WERI-Rb-1 (cell line): ENCODE data around the gene MICALL2.

ENCODE experiments used
- DNase-seq: peaks from one replicate; pipeline ENCODE4 v3.0.0-alpha.2; 2020
- H3K27ac ChIP-seq: fragments of 250-450 bp; sonication (Bioruptor Pico); 2 replicates; pipeline ENCODE4 v1.5.1; 2020; ENCODE audit warnings: mild to moderate bottlenecking, moderate library complexity
- H3K27me3 ChIP-seq: fragments of 250-450 bp; sonication (Bioruptor Pico); 2 replicates; pipeline ENCODE4 v1.5.1; 2021; ENCODE audit warnings: mild to moderate bottlenecking, low read depth, moderate library complexity; ENCODE audit not compliant: insufficient read depth, severe bottlenecking
- H3K36me3 ChIP-seq: fragments of 250-450 bp; sonication (Bioruptor Pico); 2 replicates; pipeline ENCODE4 v1.5.1; 2020; ENCODE audit warnings: mild to moderate bottlenecking, moderate library complexity
- H3K4me3 ChIP-seq: 2 replicates; pipeline ENCODE4 v1.5.1; 2011; ENCODE audit warnings: low read depth, mild to moderate bottlenecking, control low read depth, low read length
- H3K9me3 ChIP-seq: fragments of 250-450 bp; sonication (Bioruptor Pico); 2 replicates; pipeline ENCODE4 v1.5.1; 2021; ENCODE audit warnings: mild to moderate bottlenecking, moderate library complexity; ENCODE audit not compliant: severe bottlenecking
- TF ChIP-seq, protein P1 (sequence below): IDR thresholded peaks from 2 replicates; pipeline ENCODE4 v1.5.1; 2011; ENCODE audit warnings: low read depth, mild to moderate bottlenecking, control low read depth, inconsistent platforms, low read length

The MICALL2 gene

DNA sequence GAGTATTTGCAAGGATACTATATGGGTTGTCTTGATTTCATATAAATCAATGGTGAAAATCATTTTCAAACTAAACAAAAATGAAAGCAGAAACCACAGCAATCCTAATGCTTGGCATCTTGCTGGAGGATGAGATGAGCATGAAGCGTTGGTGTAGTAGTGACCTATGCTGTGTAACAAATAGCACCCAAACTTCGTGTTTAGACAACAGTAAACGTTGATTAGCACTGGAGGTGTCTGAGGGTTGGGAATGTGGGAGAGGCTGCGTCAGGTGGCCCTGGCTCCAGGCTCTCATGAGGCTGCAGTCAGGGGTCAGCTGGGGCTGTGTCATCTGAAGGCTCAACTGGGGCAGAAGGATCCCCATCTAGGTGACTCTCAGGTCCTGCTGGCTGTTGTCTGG is 67.8 kb downstream of the MICALL2 start:
- H3K27ac ChIP-seq: no peak overlapping the region
- H3K4me3 ChIP-seq: no peak overlapping the region
- peaks cover 11% of the 10 kb centered on the region for H3K9me3 ChIP-seq
- no peak for DNase-seq
- TF ChIP-seq, protein P1, sequence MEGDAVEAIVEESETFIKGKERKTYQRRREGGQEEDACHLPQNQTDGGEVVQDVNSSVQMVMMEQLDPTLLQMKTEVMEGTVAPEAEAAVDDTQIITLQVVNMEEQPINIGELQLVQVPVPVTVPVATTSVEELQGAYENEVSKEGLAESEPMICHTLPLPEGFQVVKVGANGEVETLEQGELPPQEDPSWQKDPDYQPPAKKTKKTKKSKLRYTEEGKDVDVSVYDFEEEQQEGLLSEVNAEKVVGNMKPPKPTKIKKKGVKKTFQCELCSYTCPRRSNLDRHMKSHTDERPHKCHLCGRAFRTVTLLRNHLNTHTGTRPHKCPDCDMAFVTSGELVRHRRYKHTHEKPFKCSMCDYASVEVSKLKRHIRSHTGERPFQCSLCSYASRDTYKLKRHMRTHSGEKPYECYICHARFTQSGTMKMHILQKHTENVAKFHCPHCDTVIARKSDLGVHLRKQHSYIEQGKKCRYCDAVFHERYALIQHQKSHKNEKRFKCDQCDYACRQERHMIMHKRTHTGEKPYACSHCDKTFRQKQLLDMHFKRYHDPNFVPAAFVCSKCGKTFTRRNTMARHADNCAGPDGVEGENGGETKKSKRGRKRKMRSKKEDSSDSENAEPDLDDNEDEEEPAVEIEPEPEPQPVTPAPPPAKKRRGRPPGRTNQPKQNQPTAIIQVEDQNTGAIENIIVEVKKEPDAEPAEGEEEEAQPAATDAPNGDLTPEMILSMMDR: no peak
- H3K27me3 ChIP-seq: no peaks in the 10 kb centered on the region
- no peaks in the 10 kb centered on the region for H3K36me3 ChIP-seq

GRCh38 chr7:1388703-1389335 is 70.5 kb downstream of the MICALL2 start:
- Histone ChIP-seq H3K27me3 (no peaks in the 10 kb centered on the region), H3K9me3 (peaks cover 5% of the 10 kb centered on the region), H3K36me3 (no peaks in the 10 kb centered on the region), H3K4me3 (no peak overlapping the region), H3K27ac (no peak overlapping the region)
- DNase-seq: no peak
- TF ChIP-seq, protein P1: no peak

GRCh38 chr7:1388021-1388702 is 71.1 kb downstream of the MICALL2 start:
- H3K36me3 ChIP-seq: no peaks in the 10 kb centered on the region
- no peak overlapping the region for H3K4me3 ChIP-seq
- no peak overlapping the region for H3K27ac ChIP-seq
- no peak for DNase-seq
- H3K27me3 ChIP-seq: no peaks in the 10 kb centered on the region
- TF ChIP-seq, protein P1: no peak
- peaks cover 5% of the 10 kb centered on the region for H3K9me3 ChIP-seq

GRCh38 chr7:1387261-1387660 is 72.0 kb downstream of the MICALL2 start:
- H3K36me3 ChIP-seq: no peaks in the 10 kb centered on the region
- no peak overlapping the region for H3K4me3 ChIP-seq
- H3K9me3 ChIP-seq: peaks cover 5% of the 10 kb centered on the region
- H3K27me3 ChIP-seq: no peaks in the 10 kb centered on the region
- no peak for DNase-seq
- TF ChIP-seq, protein P1: no peak
- H3K27ac ChIP-seq: no peak overlapping the region

- Histone ChIP-seq H3K9me3 (peaks cover 5% of the 10 kb centered on the region), H3K36me3 (no peaks in the 10 kb centered on the region), H3K27me3 (no peaks in the 10 kb centered on the region), H3K27ac (no peak overlapping the region), H3K4me3 (no peak overlapping the region)
- TF ChIP-seq, protein P1: no peak
- no peak for DNase-seq
These were observed 72.5 kb downstream of the MICALL2 start for GRCh38 chr7:1386623-1387220.
